NCI-H460 (cell line): Measurements from ENCODE around the gene COL26A1. TPM values are rescaled to one million over a fixed set of nuclear protein-coding genes. Genes with fewer than 3 reads are reported as not detected.

Experiments used
- small RNA-seq, 2 experiments: library from RNA; depleted of rRNA; stranded (forward); fragments of <200 nt; gene quantifications; one replicate each; pipeline ENCODE3, GENCODE V24; 2014
- total RNA-seq: library from RNA; depleted of rRNA; stranded (reverse); fragments of >200 nt; shearing (Covaris generic); gene quantifications from 2 replicates; pipeline ENCODE4 v1.2.3, GENCODE V29; 2014; rRNA removed

The COL26A1 gene
- total RNA-seq, 1 experiment from 2014 or later: 0.25 TPM

Small RNA genes lying within 50 kb of the gene (small RNA-seq; reads per million reads assigned to genes)
- gene AC004965.1: 0 reads per million in 2 experiments

Other genes with a start within 250 kb of the COL26A1 start
- gene SERPINE1, start 235.8 kb upstream of the COL26A1 start, total RNA-seq: 11.9 and 12.3 TPM in 2 replicates
- 125 and 143 TPM in 2 replicates for gene AP1S1, start 208.4 kb upstream of the COL26A1 start, total RNA-seq
- gene VGF, start 197.3 kb upstream of the COL26A1 start, total RNA-seq: 11.6 and 15.4 TPM in 2 replicates
- gene NAT16, start 182.6 kb upstream of the COL26A1 start, total RNA-seq: 0.09 TPM in 1 of 2 replicates, not detected in the other
- not detected in 2 replicates for gene MOGAT3, start 161.8 kb upstream of the COL26A1 start, total RNA-seq
- gene PLOD3, start 145.3 kb upstream of the COL26A1 start, total RNA-seq: 125 and 130 TPM in 2 replicates
- 66.9 and 77.5 TPM in 2 replicates for gene ZNHIT1, start 144.7 kb upstream of the COL26A1 start, total RNA-seq
- 10.0 and 11.2 TPM in 2 replicates for gene CLDN15, start 125.1 kb upstream of the COL26A1 start, total RNA-seq
- gene FIS1, start 117.8 kb upstream of the COL26A1 start, total RNA-seq: 87.2 and 97.5 TPM in 2 replicates
- gene IFT22, start 41.1 kb upstream of the COL26A1 start, total RNA-seq: 27.2 and 33.0 TPM in 2 replicates